NCI-H1048 (cell line): ENCODE measurements around the gene ELOB.

ENCODE experiments used
- DNase-seq: peaks from one replicate; lab custom pipeline; 2025; lab: John Stamatoyannopoulos, UW

Gene ELOB

GRCh38 chr16:2782583-2783351 lies 5.7 kb upstream of the ELOB start:
- no peak for DNase-seq

GRCh38 chr16:2779978-2780898 lies 3.2 kb upstream of the ELOB start:
- DNase-seq = no peak

GRCh38 chr16:2779151-2779920 lies 2.3 kb upstream of the ELOB start:
- DNase-seq = no peak

GRCh38 chr16:2778630-2778958 lies 1.5 kb upstream of the ELOB start:
- DNase-seq = no peak

GRCh38 chr16:2777903-2778629 lies 986 bp upstream of the ELOB start:
- no peak for DNase-seq

- DNase-seq = no peak
These were observed 460 bp downstream of the ELOB start for GRCh38 chr16:2776500-2777139.

GRCh38 chr16:2775765-2776499 lies 1.1 kb downstream of the ELOB start:
- DNase-seq = no peak

GRCh38 chr16:2775131-2775716 lies 1.9 kb downstream of the ELOB start:
- DNase-seq = no peak

- DNase-seq = no peak
These were observed 2.8 kb downstream of the ELOB start for GRCh38 chr16:2774161-2774891.

GRCh38 chr16:2773188-2773968 lies 3.7 kb downstream of the ELOB start:
- DNase-seq = no peak

- DNase-seq = no peak
These were observed 5.3 kb downstream of the ELOB start for GRCh38 chr16:2771496-2772402.

- DNase-seq = no peak
These were observed 6.8 kb downstream of the ELOB start for GRCh38 chr16:2770057-2770951.

- no peak for DNase-seq
These were observed 7.4 kb downstream of the ELOB start for GRCh38 chr16:2769675-2770056.

- DNase-seq = no peak
These were observed 8.0 kb downstream of the ELOB start for GRCh38 chr16:2769100-2769529.

- no peak for DNase-seq
These were observed 8.5 kb downstream of the ELOB start for GRCh38 chr16:2768403-2769089.

GRCh38 chr16:2767891-2768290 lies 9.2 kb downstream of the ELOB start:
- no peak for DNase-seq
